Keratinocyte (primary cell): ENCODE measurements around the gene PER2. TPM values are rescaled to one million over a fixed set of nuclear protein-coding genes. Genes with fewer than 3 reads are reported as not detected.

Experiments
- DNase-seq: peaks from one replicate; pipeline ENCODE4 v3.0.0-alpha.2; 2011; ENCODE audit warnings: low read depth, missing footprints, low spot score
- FAIRE-seq: peaks from 2 replicates; lab custom pipeline; 2011; peaks lifted over from hg19 to GRCh38; lab: Jason Lieb, UNC
- H2AFZ ChIP-seq: 2 replicates; pipeline ENCODE4 v1.6.0; 2012; ENCODE audit warnings: low read length, control low read depth, inconsistent platforms; ENCODE audit not compliant: control insufficient read depth
- H3K27ac ChIP-seq: 2 replicates; pipeline ENCODE4 v1.5.1; 2011; ENCODE audit warnings: low read length; ENCODE audit not compliant: control insufficient read depth, insufficient read depth
- H3K27me3 ChIP-seq: 3 replicates; pipeline ENCODE4 v1.6.0; 2011; ENCODE audit warnings: low read length; ENCODE audit not compliant: control insufficient read depth, insufficient read depth; ENCODE audit errors: extremely low read depth
- H3K36me3 ChIP-seq, 2 experiments: 2 replicates in 1 of 2; 3 replicates in 1 of 2; pipeline ENCODE4 v1.5.1; 2011; ENCODE audit warnings: low read length in 2 of 2, mild to moderate bottlenecking in 1 of 2; ENCODE audit not compliant: control insufficient read depth in 2 of 2, insufficient read depth in 2 of 2; ENCODE audit errors: extremely low read depth in 1 of 2
- H3K4me1 ChIP-seq: 3 replicates; pipeline ENCODE4 v1.5.1; 2011; ENCODE audit warnings: low read length; ENCODE audit not compliant: control insufficient read depth, insufficient read depth; ENCODE audit errors: extremely low read depth
- H3K4me2 ChIP-seq: 3 replicates; pipeline ENCODE4 v1.6.0; 2011; ENCODE audit warnings: low read depth, low read length; ENCODE audit not compliant: control insufficient read depth, insufficient read depth; ENCODE audit errors: extremely low read depth
- H3K4me3 ChIP-seq, 3 experiments: fragments of 200-600 bp in 1 of 3; sonication (generic) in 1 of 3; 2 replicates in 2 of 3; 3 replicates in 1 of 3; pipeline ENCODE4 v1.5.1; 2011 to 2016; ENCODE audit warnings: low read length in 3 of 3, mild to moderate bottlenecking in 3 of 3, control low read depth in 2 of 3, inconsistent platforms in 1 of 3, low read depth in 1 of 3, mixed read lengths in 1 of 3, mixed run types in 1 of 3, moderate library complexity in 1 of 3; ENCODE audit not compliant: control insufficient read depth in 2 of 3, insufficient read depth in 2 of 3; ENCODE audit errors: extremely low read depth in 1 of 3
- H3K79me2 ChIP-seq: 2 replicates; pipeline ENCODE4 v1.6.0; 2012; ENCODE audit warnings: low read length; ENCODE audit not compliant: control insufficient read depth, insufficient read depth
- H3K9ac ChIP-seq: 3 replicates; pipeline ENCODE4 v1.6.0; 2011; ENCODE audit warnings: low read length; ENCODE audit not compliant: control insufficient read depth, insufficient read depth; ENCODE audit errors: extremely low read depth
- H3K9me1 ChIP-seq: 3 replicates; pipeline ENCODE4 v1.6.0; 2011; ENCODE audit warnings: low read length; ENCODE audit not compliant: control insufficient read depth, insufficient read depth; ENCODE audit errors: extremely low read depth
- H3K9me3 ChIP-seq: 2 replicates; pipeline ENCODE4 v1.5.1; 2012; ENCODE audit warnings: low read depth, low read length; ENCODE audit not compliant: control insufficient read depth
- H4K20me1 ChIP-seq: 3 replicates; pipeline ENCODE4 v1.6.0; 2011; ENCODE audit warnings: low read length; ENCODE audit not compliant: control insufficient read depth, insufficient read depth; ENCODE audit errors: extremely low read depth
- EZH2 ChIP-seq: IDR thresholded peaks from one replicate; pipeline ENCODE4 v1.6.1; 2012; ENCODE audit warnings: inconsistent platforms, mild to moderate bottlenecking, low read length, moderate library complexity
- dilution Hi-C: fragments of 300-500 bp; cut with MboI; formaldehyde crosslinking; loops from one replicate; pipeline ENCODE4 v1.7.0; 2020; ENCODE audit warnings: low sequenced_read_pairs; ENCODE audit not compliant: extremely low pct_ligation_motif_present
- polyA plus RNA-seq, 5 experiments: library from polyadenylated mRNA; depleted of rRNA in 3 of 5; stranded (reverse) in 3 of 5; stranded (forward) in 1 of 5; unstranded in 1 of 5; fragments of >200 nt; gene quantifications; 1 replicate in 1 of 5; 2 replicates in 3 of 5; 3 replicates in 1 of 5; pipeline versions ENCODE4 v1.2.1 to v1.2.3, GENCODE V29; 2011 to 2012; ENCODE audit warnings: missing spikeins in 2 of 5, low read depth in 1 of 5, low replicate concordance in 1 of 5
- TF ChIP-seq, protein P1 (sequence below), 3 experiments: IDR thresholded peaks in 1 of 3; conservative IDR thresholded peaks in 1 of 3; optimal IDR thresholded peaks in 1 of 3; 2 replicates in 2 of 3; 3 replicates in 1 of 3; pipeline versions ENCODE3 to v1.5.1; 2011; ENCODE audit warnings: low read length in 3 of 3, mild to moderate bottlenecking in 3 of 3, moderate library complexity in 2 of 3, control low read depth in 1 of 3, inconsistent platforms in 1 of 3; ENCODE audit not compliant: insufficient read depth in 2 of 3; ENCODE audit errors: extremely low read depth in 1 of 3

Gene PER2
- polyA plus RNA-seq, 1 donor (not counting 4 experiments of a cell fraction or from before 2014, with no cell fraction given): 1.6 TPM

DNA sequence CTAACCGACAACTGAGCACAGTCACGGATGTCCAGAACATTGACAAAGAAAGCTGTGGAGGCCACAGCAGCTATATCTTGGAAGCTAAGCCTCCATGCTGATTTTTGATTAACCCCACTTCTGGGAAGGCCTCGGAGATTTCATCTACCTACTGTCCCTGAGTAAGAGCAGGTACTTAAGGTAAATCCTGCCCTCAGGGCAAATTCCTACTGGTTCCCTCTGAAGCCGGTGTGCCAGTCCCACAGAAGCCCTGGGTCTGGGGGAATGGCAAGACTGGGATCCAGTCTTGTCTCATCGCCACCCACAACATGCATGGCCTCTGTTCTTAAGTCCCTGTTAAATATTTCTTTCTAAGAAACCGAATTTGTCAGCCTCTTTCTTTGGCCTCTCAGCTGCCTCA lies 18.7 kb downstream of the PER2 start:
- Histone ChIP-seq H3K79me2 (no peaks in the 10 kb centered on the region), H3K9me1 (no peaks in the 10 kb centered on the region), H2AFZ (no peak overlapping the region), H4K20me1 (no peaks in the 10 kb centered on the region), H3K36me3 (no peaks in the 10 kb centered on the region), H3K27ac (no peak overlapping the region), H3K4me3 (no peak overlapping the region), H3K4me2 (no peak overlapping the region), H3K9ac (no peak overlapping the region), H3K4me1 (peaks cover 19% of the 10 kb centered on the region), H3K27me3 (no peaks in the 10 kb centered on the region), H3K9me3 (no peaks in the 10 kb centered on the region)
- no peak for TF ChIP-seq EZH2
- TF ChIP-seq, protein P1, sequence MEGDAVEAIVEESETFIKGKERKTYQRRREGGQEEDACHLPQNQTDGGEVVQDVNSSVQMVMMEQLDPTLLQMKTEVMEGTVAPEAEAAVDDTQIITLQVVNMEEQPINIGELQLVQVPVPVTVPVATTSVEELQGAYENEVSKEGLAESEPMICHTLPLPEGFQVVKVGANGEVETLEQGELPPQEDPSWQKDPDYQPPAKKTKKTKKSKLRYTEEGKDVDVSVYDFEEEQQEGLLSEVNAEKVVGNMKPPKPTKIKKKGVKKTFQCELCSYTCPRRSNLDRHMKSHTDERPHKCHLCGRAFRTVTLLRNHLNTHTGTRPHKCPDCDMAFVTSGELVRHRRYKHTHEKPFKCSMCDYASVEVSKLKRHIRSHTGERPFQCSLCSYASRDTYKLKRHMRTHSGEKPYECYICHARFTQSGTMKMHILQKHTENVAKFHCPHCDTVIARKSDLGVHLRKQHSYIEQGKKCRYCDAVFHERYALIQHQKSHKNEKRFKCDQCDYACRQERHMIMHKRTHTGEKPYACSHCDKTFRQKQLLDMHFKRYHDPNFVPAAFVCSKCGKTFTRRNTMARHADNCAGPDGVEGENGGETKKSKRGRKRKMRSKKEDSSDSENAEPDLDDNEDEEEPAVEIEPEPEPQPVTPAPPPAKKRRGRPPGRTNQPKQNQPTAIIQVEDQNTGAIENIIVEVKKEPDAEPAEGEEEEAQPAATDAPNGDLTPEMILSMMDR (optimal IDR thresholded peaks at IDR 0.05 in 1 of 3, IDR thresholded peaks at IDR 0.05 in 1 of 3, conservative IDR thresholded peaks at IDR 0.05 in 1 of 3; ENCODE audit: extremely low read depth in 1 of 3, insufficient read depth in 2 of 3, low read length in 3 of 3): no peak
- DNase-seq (no peak), FAIRE-seq (no peak)
- dilution Hi-C loops: no loop called here

DNA sequence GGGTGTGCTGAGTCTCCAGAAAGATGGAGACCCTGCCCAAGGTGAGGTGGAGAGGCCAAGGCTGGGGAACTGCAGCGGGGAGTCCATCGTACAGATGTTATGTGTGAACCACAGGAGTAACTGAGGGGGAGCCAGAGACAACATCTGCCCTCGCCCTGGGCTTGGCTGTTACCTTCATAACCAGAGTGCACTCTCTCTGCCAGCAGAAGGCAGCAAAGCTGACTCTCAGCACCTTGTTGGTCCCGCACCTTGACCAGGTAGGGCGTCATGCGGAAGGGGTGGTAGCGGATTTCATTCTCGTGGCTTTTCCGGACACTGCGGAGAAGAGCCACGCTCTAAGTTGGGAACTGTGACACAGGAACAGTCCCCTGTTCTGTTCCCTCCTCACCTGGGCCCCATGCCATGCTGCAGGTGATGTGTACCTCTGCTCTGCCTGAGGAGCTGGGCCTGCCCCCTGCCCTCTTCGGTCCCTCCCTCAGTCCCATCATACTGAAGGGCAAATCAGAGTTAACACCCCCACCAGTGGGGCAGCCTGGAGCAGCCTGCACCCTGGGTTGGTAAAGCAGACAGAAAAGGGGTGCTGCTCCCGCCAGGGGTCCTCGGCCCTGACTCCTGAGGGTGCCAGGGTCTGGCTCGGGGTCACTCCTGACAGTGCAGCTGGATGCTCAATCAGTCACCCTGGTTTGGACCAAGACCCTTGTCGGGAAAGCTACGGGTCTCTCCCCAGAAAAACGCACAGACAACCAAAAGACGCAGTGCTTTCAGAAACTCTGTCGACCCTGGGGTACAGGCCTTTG lies 20.3 kb downstream of the PER2 start:
- Histone ChIP-seq H3K4me2 (peak overlapping the region; percentile 34), H3K4me1 (peaks cover 19% of the 10 kb centered on the region), H3K27ac (peak overlapping the region; percentile 73), H3K9me1 (no peaks in the 10 kb centered on the region), H3K9me3 (no peaks in the 10 kb centered on the region), H3K27me3 (no peaks in the 10 kb centered on the region), H2AFZ (peak overlapping the region; percentile 63), H4K20me1 (no peaks in the 10 kb centered on the region), H3K79me2 (no peaks in the 10 kb centered on the region), H3K9ac (peak overlapping the region; percentile 61), H3K4me3 (peak overlapping the region in 1 of 3 experiments; percentile 25), H3K36me3 (peaks cover 0 to 3% of the 10 kb centered on the region in 2 experiments)
- dilution Hi-C loops: no loop called here
- FAIRE-seq (no peak), DNase-seq (no peak)
- TF ChIP-seq, protein P1 (optimal IDR thresholded peaks at IDR 0.05 in 1 of 3, IDR thresholded peaks at IDR 0.05 in 1 of 3, conservative IDR thresholded peaks at IDR 0.05 in 1 of 3; ENCODE audit: extremely low read depth in 1 of 3, insufficient read depth in 2 of 3, low read length in 3 of 3): peak; percentile 30 to 56 (median 46)
- no peak for TF ChIP-seq EZH2
